SK-N-SH treated with all-trans-retinoic acid at 6 μM for 48 hours (cell line): ENCODE data around the gene GMEB2.

Experiments
- ATAC-seq: fragments of 200-7000 bp; cut with Tn5 transposase; 3 replicates; pipeline ENCODE4 v1.9.1; 2020; ENCODE audit warnings: mild to moderate bottlenecking, moderate library complexity
- BACH2 ChIP-seq: fragments of 250-450 bp; sonication (Bioruptor Pico); IDR thresholded peaks from 2 replicates; pipeline ENCODE4 v1.9.0; 2021; ENCODE audit warnings: mild to moderate bottlenecking, borderline replicate concordance
- CSDC2 ChIP-seq: fragments of 250-450 bp; sonication (Bioruptor Pico); IDR thresholded peaks from 2 replicates; pipeline ENCODE4 v1.5.0; 2020; ENCODE audit warnings: mild to moderate bottlenecking, moderate library complexity
- ESRRG ChIP-seq: fragments of 250-450 bp; sonication (Bioruptor Pico); IDR thresholded peaks from 2 replicates; pipeline ENCODE4 v1.6.1; 2021; ENCODE audit warnings: mild to moderate bottlenecking
- GLIS3 ChIP-seq: fragments of 250-450 bp; sonication (Bioruptor Pico); IDR thresholded peaks from 2 replicates; pipeline ENCODE4 v1.5.0; 2020; ENCODE audit warnings: mild to moderate bottlenecking, moderate library complexity
- ISL1 ChIP-seq: fragments of 250-450 bp; sonication (Bioruptor Pico); IDR thresholded peaks from 2 replicates; pipeline ENCODE4 v2.1.2; 2022; ENCODE audit warnings: mild to moderate bottlenecking, moderate library complexity
- OSR1 ChIP-seq: fragments of 250-450 bp; sonication (Bioruptor Pico); IDR thresholded peaks from 2 replicates; pipeline ENCODE4 v1.8.0; 2022; ENCODE audit warnings: moderate library complexity, mild to moderate bottlenecking, inconsistent platforms
- PPARA ChIP-seq: fragments of 250-450 bp; sonication (Bioruptor Pico); IDR thresholded peaks from 2 replicates; pipeline ENCODE4 v1.5.0; 2020; ENCODE audit warnings: mild to moderate bottlenecking, borderline replicate concordance
- SNAI2 ChIP-seq: fragments of 250-450 bp; sonication (Bioruptor Pico); IDR thresholded peaks from 2 replicates; pipeline ENCODE4 v1.5.0; 2020; ENCODE audit warnings: mild to moderate bottlenecking, moderate library complexity
- TOX ChIP-seq: fragments of 250-450 bp; sonication (Bioruptor Pico); IDR thresholded peaks from 2 replicates; pipeline ENCODE4 v1.8.0; 2021; ENCODE audit warnings: mild to moderate bottlenecking, moderate library complexity, borderline replicate concordance
- ZC3H10 ChIP-seq: fragments of 250-450 bp; sonication (Bioruptor Pico); IDR thresholded peaks from 2 replicates; pipeline ENCODE4 v1.5.1; 2021; ENCODE audit warnings: mild to moderate bottlenecking, moderate library complexity
- ZFP3 ChIP-seq: fragments of 250-450 bp; sonication (Bioruptor Pico); IDR thresholded peaks from 2 replicates; pipeline ENCODE4 v1.5.0; 2020; ENCODE audit warnings: mild to moderate bottlenecking, moderate library complexity
- ZFP30 ChIP-seq: fragments of 450-650 bp; formaldehyde crosslinking; IDR thresholded peaks from 2 replicates; pipeline ENCODE4 v1.5.0; 2022; ENCODE audit warnings: mild to moderate bottlenecking, moderate library complexity
- ZNF565 ChIP-seq: fragments of 450-650 bp; formaldehyde crosslinking; conservative IDR thresholded peaks from 2 replicates; pipeline ENCODE4 v1.5.0; 2020; ENCODE audit warnings: low read depth, mild to moderate bottlenecking, moderate library complexity
- ZNF70 ChIP-seq: fragments of 450-650 bp; formaldehyde crosslinking; IDR thresholded peaks from 2 replicates; pipeline ENCODE4 v1.5.0; 2020; ENCODE audit warnings: mild to moderate bottlenecking, moderate library complexity
- ZNF8 ChIP-seq: fragments of 450-650 bp; formaldehyde crosslinking; IDR thresholded peaks from 2 replicates; pipeline ENCODE4 v1.5.0; 2020; ENCODE audit warnings: mild to moderate bottlenecking, moderate library complexity
- TF ChIP-seq, protein P1 (sequence below): fragments of 250-450 bp; sonication (Bioruptor Pico); IDR thresholded peaks from 2 replicates; pipeline ENCODE4 v1.8.0; 2020; ENCODE audit warnings: mild to moderate bottlenecking, moderate library complexity, borderline replicate concordance
- TF ChIP-seq, protein P2 (sequence below): fragments of 250-450 bp; sonication (Bioruptor Pico); IDR thresholded peaks from 2 replicates; pipeline ENCODE4 v1.5.0; 2020; ENCODE audit warnings: mild to moderate bottlenecking, moderate library complexity
- TF ChIP-seq, protein P3 (sequence below): fragments of 250-450 bp; sonication (Bioruptor Pico); IDR thresholded peaks from 2 replicates; pipeline ENCODE4 v1.5.1; 2020; ENCODE audit warnings: low read depth, mild to moderate bottlenecking, moderate library complexity

GMEB2 gene, protein sequence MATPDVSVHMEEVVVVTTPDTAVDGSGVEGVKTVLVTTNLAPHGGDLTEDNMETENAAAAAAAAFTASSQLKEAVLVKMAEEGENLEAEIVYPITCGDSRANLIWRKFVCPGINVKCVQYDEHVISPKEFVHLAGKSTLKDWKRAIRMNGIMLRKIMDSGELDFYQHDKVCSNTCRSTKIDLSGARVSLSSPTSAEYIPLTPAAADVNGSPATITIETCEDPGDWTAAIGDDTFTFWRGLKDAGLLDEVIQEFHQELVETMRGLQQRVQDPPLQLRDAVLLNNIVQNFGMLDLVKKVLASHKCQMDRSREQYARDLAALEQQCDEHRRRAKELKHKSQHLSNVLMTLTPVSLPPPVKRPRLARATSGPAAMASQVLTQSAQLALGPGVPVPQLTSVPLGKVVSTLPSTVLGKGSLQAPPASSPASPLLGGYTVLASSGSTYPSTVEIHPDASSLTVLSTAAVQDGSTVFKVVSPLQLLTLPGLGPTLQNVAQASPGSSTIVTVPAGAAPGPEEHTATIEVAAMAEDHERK

DNA sequence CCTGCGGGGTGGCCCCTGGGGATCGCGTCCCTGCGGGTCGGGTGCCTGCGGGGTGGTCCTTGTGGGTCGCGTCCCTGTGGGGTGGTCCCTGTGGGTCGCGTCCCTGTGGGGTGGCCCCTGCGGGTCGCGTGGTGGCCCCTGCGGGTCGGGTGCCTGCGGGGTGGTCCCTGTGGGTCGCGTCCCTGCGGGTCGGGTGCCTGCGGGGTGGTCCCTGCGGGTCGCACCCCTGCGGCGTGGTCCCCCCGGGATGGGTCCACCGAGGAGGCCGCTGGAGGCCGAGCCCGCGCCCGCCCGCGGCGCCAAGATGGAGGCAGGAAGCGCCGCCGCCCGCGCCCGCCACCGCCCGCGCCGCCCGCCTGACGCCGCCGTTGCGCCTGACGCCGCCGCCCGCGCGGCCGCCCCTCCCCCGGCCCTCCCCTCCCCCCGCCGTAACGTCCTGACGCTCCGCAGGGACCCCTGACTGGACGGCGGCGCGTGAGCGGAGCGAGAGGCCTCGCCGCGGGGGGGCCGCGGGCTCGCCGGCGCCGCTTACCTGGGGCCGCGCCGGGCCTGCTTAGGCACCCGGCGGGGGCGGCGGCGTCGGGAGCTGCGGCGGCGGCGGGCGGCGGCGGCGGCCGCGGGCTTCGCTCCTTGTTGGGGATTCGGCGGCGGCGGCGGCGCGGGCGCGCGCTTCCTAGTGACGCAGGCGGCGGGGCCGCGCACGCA is at the start of gene GMEB2:
GMEB2 (minus strand) TSS at position 678 of the 705 bp plus-strand sequence. CDS start 7,704 bp downstream, outside the sequence.
- peak; percentile 35 for ATAC-seq

DNA sequence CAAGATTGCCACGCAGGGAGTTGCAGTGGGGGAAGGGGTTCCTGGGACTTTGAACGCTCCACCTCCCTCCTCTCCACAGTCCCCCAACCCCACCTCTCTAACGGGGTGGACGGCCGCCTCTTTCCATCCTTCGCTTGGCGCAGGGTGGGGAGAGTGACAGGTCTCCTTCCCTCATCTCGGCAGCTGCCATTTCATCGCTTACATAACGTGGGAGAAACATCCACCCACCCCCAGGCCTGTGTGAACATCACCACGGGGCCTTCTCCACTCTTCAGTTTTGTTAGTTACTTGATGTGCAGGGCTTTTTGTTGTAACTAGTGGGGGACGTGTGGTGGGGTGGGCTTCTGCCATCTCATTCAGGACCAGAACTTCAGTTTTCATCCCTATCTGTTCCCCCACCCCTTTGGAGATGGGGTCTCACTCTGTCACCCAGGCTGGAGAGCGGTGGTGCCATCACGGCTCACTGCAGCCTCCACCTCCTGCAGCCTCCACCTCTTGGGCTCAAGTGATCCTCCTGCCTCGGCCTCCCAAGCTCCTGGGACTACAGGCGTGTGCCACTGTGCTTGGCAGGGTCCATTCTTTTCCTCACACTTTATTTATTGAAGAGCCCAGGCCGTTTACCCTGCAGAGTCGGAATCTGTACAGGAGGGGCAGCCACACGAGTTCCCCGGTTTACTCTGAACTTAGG is 48.9 kb upstream of the GMEB2 start:
- no peak for ATAC-seq
- TF ChIP-seq ZC3H10: no peak

More for the DNA sequence above, at the start of gene GMEB2:
- TF ChIP-seq SNAI2 (CRISPR knock-in tag) (no peak), PPARA (CRISPR knock-in tag) (no peak), ZFP3 (no peak), ZC3H10 (no peak), ZNF70 (no peak)
- TF ChIP-seq, protein P1, sequence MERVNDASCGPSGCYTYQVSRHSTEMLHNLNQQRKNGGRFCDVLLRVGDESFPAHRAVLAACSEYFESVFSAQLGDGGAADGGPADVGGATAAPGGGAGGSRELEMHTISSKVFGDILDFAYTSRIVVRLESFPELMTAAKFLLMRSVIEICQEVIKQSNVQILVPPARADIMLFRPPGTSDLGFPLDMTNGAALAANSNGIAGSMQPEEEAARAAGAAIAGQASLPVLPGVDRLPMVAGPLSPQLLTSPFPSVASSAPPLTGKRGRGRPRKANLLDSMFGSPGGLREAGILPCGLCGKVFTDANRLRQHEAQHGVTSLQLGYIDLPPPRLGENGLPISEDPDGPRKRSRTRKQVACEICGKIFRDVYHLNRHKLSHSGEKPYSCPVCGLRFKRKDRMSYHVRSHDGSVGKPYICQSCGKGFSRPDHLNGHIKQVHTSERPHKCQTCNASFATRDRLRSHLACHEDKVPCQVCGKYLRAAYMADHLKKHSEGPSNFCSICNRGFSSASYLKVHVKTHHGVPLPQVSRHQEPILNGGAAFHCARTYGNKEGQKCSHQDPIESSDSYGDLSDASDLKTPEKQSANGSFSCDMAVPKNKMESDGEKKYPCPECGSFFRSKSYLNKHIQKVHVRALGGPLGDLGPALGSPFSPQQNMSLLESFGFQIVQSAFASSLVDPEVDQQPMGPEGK (CRISPR knock-in tag): no peak

DNA sequence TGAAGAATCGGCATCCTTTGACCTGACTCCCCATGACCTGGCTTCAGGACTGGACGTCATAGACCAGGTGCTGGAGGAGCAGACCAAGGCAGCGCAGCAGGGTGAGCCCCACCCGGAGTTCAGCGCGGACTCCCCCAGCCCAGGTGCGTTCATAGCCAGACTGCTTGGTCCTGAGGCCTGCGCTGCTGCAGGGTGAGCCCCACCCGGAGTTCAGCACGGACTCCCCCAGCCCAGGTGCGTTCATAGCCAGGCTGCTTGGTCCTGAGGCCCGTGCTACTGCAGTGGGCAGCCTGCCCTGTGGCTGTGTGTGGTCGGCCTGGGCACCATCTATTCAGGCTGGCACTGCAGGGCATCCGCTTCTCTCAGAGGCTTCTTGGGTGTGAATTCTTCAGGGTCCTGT is 47.0 kb upstream of the GMEB2 start:
- TF ChIP-seq, protein P2, sequence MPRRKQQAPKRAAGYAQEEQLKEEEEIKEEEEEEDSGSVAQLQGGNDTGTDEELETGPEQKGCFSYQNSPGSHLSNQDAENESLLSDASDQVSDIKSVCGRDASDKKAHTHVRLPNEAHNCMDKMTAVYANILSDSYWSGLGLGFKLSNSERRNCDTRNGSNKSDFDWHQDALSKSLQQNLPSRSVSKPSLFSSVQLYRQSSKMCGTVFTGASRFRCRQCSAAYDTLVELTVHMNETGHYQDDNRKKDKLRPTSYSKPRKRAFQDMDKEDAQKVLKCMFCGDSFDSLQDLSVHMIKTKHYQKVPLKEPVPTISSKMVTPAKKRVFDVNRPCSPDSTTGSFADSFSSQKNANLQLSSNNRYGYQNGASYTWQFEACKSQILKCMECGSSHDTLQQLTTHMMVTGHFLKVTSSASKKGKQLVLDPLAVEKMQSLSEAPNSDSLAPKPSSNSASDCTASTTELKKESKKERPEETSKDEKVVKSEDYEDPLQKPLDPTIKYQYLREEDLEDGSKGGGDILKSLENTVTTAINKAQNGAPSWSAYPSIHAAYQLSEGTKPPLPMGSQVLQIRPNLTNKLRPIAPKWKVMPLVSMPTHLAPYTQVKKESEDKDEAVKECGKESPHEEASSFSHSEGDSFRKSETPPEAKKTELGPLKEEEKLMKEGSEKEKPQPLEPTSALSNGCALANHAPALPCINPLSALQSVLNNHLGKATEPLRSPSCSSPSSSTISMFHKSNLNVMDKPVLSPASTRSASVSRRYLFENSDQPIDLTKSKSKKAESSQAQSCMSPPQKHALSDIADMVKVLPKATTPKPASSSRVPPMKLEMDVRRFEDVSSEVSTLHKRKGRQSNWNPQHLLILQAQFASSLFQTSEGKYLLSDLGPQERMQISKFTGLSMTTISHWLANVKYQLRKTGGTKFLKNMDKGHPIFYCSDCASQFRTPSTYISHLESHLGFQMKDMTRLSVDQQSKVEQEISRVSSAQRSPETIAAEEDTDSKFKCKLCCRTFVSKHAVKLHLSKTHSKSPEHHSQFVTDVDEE: no peak
- TF ChIP-seq, protein P3, sequence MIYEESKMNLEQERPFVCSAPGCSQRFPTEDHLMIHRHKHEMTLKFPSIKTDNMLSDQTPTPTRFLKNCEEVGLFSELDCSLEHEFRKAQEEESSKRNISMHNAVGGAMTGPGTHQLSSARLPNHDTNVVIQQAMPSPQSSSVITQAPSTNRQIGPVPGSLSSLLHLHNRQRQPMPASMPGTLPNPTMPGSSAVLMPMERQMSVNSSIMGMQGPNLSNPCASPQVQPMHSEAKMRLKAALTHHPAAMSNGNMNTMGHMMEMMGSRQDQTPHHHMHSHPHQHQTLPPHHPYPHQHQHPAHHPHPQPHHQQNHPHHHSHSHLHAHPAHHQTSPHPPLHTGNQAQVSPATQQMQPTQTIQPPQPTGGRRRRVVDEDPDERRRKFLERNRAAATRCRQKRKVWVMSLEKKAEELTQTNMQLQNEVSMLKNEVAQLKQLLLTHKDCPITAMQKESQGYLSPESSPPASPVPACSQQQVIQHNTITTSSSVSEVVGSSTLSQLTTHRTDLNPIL (CRISPR knock-in tag): no peak
- TF ChIP-seq ESRRG (CRISPR knock-in tag): no peak
- TF ChIP-seq ISL1 (CRISPR knock-in tag): no peak
- TF ChIP-seq BACH2: no peak
- TF ChIP-seq, protein P1 (CRISPR knock-in tag): no peak
- TF ChIP-seq CSDC2 (CRISPR knock-in tag): no peak
- TF ChIP-seq ZFP3: no peak
- no peak for TF ChIP-seq SNAI2 (CRISPR knock-in tag)
- TF ChIP-seq ZC3H10: no peak
- no peak for TF ChIP-seq PPARA (CRISPR knock-in tag)
- no peak for TF ChIP-seq ZFP30 (CRISPR knock-in tag)
- no peak; the same call in 2 of the 3 replicates for ATAC-seq

DNA sequence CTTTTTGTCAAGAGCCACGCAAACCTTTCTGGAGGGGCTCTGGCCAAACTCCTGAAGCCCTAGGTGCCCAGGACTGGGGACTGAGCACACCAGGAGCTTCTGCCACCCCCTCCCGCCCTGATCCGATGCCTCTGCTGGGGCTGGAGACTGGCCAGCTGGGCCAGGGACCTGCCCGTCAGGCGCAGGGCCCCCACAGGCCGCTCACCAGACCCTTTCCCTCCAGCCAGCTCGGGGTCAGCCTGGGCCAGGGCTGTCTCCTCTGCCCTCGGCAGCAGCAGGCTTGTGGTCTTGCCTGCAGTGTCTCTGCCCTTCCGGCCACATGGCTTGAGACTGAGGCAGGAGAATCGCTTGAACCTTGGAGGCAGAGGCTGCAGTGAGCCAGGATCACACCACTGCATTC is 45.8 kb upstream of the GMEB2 start:
- ATAC-seq: no peak
- TF ChIP-seq OSR1 (CRISPR knock-in tag) (no peak), TOX (CRISPR knock-in tag) (no peak), ZNF565 (CRISPR knock-in tag) (no peak), ISL1 (CRISPR knock-in tag) (no peak), GLIS3 (CRISPR knock-in tag) (no peak), ZNF70 (no peak), ZNF8 (no peak), ZFP30 (CRISPR knock-in tag) (no peak), ZFP3 (no peak), CSDC2 (CRISPR knock-in tag) (no peak)
- TF ChIP-seq, protein P2: no peak
- TF ChIP-seq, protein P1 (CRISPR knock-in tag): no peak
